GM21723 (cell line): Measurements from ENCODE around the gene BRIX1.
"Not testable (repeated sequence)": the region's sequence is repeated elsewhere in the genome, so short reads cannot be mapped to it uniquely, and the experiment has no call there.

Experiments
- ATAC-seq: cut with Tn5 transposase; IDR thresholded peaks from one replicate; pipeline ENCODE4 v1.9.1; 2021; ENCODE audit warnings: mild to moderate bottlenecking, moderate library complexity; ENCODE audit not compliant: unreplicated experiment

The BRIX1 gene

DNA sequence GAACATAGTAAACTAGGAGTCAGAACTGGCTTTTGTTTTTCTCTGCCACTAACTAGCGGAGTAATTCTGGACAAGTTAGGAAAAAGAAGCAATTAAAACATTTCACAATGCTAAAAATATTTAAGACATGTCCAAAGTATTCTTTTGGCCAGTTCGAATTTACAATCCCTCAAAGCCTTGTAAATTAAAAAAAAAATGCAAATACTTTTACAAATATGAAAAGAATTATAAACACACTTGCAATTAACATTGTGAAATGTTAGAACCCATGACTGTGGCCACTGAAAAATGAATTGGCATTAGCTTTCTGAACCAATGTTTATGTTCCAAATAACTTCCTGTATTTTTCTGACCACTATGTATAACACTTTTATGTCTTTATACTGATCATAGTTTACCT, 2.4 kb upstream of the BRIX1 start:
- no peak for ATAC-seq

DNA sequence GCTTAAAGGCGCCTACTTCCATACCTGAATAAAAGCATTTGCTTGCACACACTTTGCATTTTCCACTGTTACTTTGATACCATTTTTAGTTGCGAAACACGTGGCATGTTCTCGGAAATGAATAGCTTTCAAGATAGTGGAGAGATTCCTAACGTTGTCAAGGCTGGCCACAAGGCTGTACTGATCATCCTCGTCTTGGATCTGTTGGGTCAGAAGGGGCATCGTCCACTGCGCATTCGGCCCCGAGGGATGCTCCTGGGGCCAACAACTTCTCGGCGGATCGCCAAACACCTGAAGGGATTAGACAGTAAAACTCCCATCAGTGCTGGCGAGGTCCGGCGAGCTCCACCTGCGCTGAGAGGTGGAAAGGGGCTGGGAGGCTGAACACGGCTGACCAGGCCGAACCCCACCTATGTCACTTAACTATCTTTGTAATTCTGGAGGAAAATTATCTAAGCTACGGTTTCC, 806 bp upstream of the BRIX1 start:
- peak; percentile 11 for ATAC-seq

DNA sequence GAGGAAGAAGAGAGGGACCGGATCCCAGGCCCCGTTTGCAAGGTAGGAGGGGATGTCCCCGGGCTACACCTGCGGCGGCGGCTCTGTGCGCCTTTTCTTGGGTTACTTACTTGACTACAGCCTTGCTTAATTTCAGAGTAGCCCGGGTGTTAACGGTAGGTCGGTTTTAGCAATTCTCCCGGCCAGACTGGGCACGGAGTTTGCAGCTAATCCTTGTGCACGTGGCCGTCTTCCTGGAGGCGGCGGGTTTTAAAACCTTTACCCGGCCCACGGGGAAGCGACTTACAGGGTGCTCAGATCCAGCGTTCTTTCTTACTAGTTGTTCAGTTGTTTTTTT, 313 bp downstream of the BRIX1 start:
- ATAC-seq, result peak; percentile 11

DNA sequence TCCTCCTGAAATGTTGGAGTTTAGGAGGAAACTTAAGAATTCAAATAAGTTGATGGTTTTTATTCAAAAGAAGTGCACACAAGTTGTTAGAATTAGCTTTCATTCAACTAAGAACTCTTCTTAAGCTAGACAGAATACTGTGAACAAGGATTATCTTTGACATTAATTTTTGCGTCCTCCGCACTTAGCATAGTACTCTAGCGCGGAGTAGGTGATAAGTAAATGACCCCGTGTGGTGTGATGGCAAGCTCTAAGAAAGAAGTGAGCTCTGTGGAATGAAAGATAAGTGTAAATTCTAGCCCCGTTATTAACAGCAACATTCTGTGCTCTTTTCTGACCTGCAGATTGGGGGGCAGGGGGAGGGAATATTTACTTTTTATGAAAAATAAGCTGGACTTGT, 1.0 kb downstream of the BRIX1 start:
- ATAC-seq, result no peak

DNA sequence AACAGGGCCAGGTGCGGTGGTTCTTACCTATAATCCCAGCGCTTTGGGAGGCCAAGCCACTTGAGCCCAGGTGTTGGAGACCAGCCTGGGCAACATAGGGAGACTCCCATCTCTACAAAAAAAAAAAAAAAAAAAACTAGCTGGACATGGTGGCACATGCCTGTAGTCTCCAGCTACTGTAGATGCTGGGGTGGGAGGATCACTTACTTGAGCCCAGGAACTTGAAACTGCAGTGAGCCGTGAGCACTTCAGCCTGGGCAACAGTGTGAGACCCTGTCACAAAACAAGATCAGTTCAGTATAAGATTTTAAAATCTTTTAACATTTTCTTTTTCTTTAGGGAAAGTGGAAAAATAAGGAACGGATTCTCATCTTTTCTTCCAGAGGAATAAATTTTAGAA, 2.5 kb downstream of the BRIX1 start:
- ATAC-seq, result no peak

DNA sequence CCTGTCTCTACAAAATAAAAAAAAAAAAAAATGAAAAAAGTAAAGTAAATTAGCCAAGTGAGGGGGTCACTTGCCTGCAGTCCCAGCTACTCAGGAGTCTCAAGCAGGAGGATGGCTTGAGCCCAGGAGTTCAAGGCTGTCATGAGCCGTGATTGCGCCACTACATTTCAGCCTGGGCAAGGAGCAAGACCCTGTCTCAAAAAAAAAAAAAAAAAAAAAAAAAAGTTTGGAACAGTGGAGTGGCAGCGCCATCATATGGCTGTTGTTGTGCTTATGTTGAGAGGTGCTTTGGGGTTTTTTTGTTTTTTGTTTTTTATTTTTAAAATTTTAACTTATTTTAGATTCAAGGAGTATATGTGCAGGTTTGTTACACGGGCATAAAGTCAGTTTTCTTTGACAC, 3.6 kb downstream of the BRIX1 start:
- no peak for ATAC-seq

DNA sequence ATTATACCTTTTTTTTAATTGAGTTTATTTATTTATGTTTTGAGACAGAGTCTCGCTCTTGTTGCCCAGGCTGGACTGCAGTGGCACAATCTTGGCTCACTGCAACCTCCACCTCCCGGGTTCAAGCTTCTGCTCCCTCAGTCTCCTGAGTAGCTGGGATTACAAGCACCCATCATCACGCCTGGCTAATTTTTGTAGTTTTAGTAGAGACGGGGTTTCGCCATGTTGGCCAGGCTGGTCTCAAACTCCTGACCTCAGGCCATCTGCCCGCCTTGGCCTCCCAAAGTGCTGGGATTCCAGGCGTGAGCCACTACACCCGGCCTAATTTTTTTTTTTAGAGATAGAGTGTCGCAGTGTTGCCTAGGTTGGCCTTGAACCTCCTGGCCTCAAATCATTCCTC, 7.7 kb downstream of the BRIX1 start:
- not testable (repeated sequence) for ATAC-seq

DNA sequence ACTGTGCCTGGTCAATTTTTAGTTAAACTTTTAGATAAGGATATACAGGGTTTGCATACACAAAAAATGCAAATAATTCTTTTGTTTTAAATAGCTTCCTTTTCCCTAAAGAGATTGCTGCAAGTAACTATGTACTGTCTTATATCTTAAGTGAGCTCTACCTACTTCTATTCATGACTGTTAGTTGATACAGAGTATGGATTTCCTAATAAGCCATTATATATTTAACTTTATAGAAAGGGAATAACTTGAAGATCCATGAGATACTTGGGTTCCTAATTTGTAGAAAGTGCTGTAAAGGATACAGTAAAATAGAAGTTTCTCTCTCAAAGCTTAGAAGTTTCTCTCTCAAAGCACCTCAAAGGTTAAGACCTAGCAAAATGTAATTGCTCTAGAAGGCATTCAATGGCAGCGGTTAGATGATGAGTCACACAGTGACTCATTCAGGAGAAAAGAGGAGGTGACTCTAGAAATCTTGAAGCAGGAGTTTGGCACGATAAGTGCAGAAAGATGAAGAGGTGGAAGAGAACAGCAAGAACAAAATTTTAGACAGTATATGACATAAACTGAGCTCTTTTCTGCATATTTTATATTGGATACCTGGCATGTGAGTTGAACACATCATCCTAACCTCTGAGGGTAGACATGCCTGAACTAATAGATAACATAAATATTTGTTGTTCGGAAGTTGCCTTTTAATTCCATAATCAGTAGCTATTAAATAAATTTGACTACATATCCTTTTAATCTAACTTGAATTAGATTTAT, 8.4 kb downstream of the BRIX1 start:
- ATAC-seq, result peak; percentile 71

DNA sequence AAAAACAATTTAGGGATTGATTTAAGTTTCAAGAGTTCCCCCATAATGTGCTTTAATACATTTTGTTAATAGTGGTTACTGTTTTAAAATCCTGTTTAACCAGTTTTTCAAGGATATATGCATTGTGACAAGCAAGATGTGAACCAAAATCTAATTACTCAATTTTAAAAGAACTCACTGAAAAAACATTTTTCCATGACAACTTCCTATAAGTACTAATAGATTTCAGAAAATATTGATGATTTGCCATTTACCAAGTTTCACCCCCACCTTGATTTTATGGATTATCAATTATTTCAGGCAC, 8.9 kb downstream of the BRIX1 start:
- no peak for ATAC-seq

DNA sequence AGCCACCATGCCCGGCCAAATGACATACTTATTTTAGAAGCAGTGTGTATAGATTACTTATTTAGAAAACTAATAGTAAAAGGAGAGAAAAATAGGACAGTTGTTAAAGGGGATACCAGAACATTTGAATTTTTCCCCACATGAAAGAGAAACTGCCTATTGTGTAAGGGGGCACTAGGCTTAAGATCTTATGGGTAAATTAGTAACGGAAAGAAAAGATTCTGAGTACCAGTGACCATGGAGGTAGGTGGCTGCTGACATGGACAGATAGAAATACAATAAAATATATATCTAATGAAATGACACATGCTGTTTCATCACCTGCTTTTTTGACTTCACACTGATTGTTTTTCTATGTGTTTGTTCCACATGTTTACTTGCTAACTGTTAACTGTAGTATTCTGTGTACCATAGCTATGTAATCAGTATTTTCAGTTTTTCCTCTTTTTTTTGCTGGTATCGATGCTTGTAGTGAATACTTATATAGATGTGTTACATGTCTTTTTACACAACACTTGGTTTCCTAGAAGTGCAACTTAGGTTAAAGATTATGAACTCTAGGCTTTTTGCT, 10.9 kb downstream of the BRIX1 start:
- no peak for ATAC-seq

DNA sequence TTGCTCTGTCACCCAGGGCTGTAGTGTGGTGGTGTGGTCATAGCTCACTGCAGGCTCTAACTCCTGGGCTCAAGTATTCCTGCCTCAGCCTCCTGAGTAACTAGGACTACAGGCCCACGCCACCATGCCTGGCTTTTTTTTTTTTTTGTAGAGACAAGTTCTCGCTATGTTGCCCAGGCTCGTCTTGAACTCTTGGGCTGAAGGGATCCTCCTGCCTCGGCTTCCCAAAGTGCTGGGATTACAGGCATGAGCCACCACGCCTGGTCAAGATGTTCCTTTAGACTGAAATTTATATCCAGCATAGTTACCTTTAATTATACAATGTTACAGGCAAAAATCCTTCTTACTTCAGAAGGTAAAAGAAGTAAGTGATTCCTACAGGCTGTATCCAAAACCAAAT, 12.3 kb downstream of the BRIX1 start:
- no peak for ATAC-seq

DNA sequence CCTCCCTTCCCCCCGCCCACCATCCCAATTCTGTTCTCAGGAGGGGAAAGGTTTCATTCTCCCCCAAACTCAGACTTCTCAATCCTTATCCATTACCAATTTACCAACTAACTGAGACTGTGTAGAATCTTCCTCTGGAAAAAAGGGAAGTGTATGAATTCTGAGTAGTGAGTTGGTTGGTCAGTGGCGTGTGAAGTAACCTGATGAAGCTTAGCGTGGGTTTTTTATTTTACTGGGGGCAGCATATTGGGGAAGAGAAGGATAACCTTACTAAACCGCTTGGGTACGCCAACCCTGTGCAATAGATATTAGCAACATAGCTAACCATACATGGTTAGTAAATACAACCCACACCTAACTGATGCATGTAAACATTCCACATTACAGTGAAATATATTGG, 12.8 kb downstream of the BRIX1 start:
- ATAC-seq, result no peak

DNA sequence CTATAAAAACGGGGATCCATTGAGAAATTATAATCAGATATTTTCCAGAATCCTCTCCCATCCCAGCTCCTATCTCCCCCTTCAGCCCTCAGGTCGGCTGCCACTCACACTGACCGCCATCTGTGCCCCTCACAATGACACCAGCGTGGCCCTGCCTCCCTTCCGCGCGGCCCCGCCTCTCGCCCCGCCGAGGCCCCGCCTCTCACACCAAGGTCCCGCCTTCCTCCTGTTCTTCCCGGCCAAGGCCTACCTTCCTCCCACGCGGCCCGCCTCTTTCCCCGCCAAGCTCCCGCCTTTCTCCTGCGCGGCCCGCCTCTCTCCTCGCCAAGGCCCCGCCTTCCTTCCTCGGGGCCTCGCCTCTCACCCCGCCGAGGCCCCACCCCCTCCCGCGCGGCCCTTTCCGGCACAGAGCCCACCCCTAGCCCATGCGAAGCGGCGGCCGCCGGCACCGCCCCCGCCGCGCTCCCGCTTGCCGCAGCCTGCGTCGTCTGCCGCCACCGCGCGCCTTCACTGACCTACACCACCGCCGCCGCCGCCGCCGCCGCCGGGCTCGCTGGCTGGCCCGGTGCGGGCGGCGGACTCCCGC, 13.7 kb downstream of the BRIX1 start, which contains the start of gene DNAJC21:
TSS of gene DNAJC21 (plus strand) at position 426 of the 586 bp plus-strand sequence. CDS start 261 bp downstream, outside the sequence.
- ATAC-seq, result peak; percentile 90

DNA sequence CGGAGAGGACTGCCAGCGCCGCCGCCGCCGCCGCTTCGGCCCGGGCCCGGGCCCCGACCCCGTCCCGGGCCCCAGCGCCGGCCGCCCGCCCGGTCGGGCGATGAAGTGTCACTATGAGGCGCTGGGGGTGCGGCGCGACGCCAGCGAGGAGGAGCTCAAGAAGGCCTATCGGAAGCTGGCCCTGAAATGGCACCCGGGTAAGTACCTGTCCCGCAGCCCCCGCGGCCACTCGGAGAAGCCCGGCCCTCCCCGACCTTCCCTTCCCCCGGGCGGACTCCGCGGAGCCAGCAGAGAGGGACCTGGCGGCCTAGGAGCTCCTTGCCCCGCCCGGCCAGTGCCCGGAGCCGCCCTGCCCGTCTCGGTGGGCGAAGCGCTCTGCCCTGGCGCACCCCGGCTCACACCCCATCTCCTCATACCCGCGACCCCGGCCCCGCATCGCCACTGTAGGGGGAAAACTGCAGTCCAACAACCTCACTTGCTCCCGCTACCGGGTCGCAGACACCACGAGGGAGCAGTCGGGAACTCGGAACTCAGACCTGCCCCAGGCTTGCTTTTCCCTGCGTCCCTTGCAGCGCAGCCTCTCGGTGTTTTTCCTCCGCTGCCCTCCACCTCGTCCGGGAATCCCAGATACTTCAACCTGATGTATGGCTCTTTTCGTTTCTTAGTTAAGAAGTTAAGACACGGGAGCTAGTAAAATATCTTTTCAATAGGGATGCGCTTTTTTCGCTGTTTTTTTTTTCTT, 14.4 kb downstream of the BRIX1 start:
- peak; percentile 76 for ATAC-seq

DNA sequence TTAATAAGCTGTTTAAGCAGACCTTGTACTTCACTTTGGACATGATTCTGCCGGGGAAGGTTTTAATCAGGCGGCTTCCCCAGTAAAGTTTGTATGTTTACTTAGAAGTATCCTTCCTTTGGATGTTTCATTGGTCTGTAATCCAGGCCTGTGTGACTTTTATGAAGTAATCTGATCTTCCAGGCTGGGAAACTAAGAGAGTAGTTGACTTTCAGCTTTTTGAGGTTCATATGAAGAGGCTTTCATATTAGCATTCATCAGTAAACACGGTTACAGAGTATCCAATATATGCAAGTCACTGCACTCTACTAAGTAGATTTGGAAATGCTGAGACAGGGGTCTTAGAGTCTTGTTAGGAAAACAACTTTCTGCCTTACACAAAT, 14.9 kb downstream of the BRIX1 start:
- no peak for ATAC-seq

DNA sequence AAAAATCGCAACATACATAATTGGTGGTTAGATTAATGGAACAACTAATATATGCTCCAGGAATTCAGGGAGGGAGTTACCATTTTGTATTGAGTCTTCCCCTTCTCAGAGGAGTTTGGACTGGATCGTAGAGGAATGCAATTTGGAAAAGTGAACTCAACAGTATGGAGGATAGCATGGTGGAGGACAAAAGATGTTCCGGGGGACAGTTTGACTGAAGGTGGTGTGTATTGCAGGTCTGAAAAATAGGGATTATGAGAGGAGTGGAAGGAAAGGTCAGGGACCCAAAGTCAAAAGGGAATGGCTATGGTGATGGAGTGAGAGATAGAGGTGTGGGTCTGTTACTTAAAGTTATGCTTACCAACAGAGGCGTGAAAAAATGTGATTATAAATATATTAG, 15.4 kb downstream of the BRIX1 start:
- ATAC-seq, result no peak

DNA sequence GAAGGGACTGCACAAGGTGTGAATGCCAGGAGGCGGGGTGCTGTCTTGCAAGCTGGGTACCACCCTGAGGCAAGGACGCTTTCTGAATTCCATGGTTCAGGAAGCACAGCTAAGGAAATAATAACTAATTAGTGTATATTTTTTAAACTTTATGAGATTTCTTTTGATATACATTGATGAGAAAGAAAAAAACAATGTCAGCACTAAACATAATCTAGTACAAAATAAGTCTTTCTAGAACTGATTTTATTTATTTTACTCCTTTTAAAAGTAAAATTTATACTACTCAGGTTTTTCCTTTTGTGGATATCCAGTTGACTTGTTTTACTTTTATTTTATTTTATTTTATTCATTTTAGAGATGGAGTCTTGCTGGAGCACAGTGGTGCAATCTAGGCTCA, 17.4 kb downstream of the BRIX1 start:
- no peak for ATAC-seq

DNA sequence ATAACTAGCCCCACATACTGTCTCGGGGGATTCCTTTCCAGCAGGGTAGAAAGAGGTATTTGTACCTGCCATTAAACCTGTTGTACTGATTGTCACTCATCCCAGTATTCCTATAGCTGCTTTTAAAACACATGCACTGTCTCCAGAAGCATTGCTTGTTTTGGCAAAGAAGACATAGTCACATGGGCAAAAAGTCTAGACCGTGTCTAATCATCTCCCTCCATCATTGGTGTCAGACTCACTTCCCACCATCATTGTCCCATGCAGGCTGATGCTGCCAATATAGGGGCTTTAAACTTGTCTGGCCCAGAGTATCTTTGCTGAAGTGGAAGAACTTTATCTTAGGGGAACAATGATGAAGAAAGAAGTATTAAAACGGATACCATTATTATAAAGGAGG, 26.4 kb downstream of the BRIX1 start:
- no peak for ATAC-seq

DNA sequence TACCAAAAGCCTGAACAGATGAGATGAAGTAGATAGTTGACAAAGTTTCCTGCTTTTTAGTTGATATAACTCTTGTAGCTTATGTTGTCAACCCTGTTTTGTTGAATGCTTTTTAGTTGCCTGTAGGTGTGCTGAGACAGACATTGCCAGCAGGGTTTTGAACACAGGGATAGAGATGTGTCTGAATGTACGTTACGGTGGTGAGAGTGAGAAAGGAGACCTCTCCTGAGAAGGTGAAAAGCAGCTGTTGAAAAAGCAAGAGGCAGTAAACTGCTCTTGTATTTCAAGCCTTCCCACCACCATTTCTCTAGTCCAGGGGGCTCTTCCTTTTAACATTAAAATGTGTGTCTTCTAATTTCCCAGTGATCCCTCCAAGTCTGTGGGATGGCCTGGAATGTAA, 28.5 kb downstream of the BRIX1 start:
- ATAC-seq, result no peak

DNA sequence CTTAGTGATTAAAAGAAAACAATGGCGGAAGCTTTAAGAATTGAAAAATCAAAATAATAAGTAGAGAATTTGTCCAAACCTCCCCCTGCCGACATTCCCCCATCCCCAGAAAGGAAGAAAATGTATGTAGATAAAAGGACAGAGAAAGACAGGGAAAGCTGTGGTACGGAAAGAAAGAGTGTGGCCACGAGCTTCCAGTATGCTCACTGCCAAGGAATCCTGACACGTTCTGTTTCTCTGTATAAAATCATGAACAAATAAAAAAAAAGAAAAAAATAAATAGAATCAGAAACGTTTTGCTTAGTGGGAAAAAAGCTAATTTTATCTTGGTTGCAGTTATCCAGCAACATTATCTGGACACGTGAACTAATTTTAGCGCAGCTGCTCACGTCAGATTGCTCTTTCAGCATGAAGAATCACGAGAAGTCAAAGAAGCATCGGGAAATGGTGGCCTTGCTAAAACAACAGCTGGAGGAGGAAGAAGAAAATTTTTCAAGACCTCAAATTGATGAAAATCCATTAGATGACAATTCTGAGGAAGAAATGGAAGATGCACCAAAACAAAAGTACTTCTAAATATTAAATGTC, 29.0 kb downstream of the BRIX1 start:
- no peak for ATAC-seq

DNA sequence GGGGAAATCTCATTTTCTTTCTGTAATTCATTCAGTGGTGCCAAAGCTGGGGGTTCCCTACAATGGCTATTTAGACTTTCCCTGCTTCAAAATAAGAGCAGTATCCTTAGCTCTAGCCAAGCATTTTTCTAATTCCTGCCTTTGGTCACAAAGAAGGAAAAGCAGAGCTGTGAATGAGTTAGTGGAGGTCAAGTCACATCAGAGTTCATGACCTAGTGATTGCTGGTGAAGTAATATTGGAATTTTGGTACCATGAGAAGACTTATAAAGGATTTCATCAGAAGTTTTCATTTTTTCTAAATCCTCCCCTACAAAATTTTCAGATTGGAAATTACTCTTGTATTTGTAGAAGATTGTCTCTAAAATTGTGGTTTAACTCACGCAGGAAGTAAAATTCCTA, 41.8 kb downstream of the BRIX1 start:
- no peak for ATAC-seq
